Brain microvascular endothelial cell (primary cell): ENCODE results near the gene ABHD2.

ENCODE experiments used
- DNase-seq: peaks from one replicate; pipeline ENCODE4 v3.0.0-alpha.2; 2020
- H3K27ac ChIP-seq: fragments of 250-450 bp; sonication (Bioruptor Pico); 2 replicates; pipeline ENCODE4 v1.5.1; 2020; ENCODE audit warnings: mild to moderate bottlenecking, moderate library complexity
- H3K27me3 ChIP-seq: fragments of 250-450 bp; sonication (Bioruptor Pico); replicated peaks from 2 replicates; pipeline ENCODE4 v1.5.1; 2020; ENCODE audit warnings: mild to moderate bottlenecking
- H3K36me3 ChIP-seq: fragments of 250-450 bp; sonication (Bioruptor Pico); replicated peaks from 2 replicates; pipeline ENCODE4 v1.5.1; 2020; ENCODE audit warnings: mild to moderate bottlenecking
- H3K4me3 ChIP-seq: 2 replicates; pipeline ENCODE4 v1.5.1; 2011; ENCODE audit warnings: low read depth, mild to moderate bottlenecking, control low read depth, low read length, moderate library complexity
- in situ Hi-C: cut with HindIII; loops from 2 replicates; pipeline ENCODE4 v1.10.0; 2017; ENCODE audit warnings: low sequenced_read_pairs, low pct_ligation_motif_present
- TF ChIP-seq, protein P1 (sequence below): IDR thresholded peaks from 2 replicates; pipeline ENCODE4 v1.5.1; 2011; ENCODE audit warnings: low read depth, mild to moderate bottlenecking, moderate library complexity, low read length, control low read depth, inconsistent platforms; ENCODE audit errors: missing control alignments

Gene ABHD2

GRCh38 chr15:89203705-89204273, 115.5 kb downstream of the ABHD2 start:
- in situ Hi-C loops = no loop called here
- no peak overlapping the region for H3K4me3 ChIP-seq
- no peaks in the 10 kb centered on the region for H3K27me3 ChIP-seq
- TF ChIP-seq, protein P1, sequence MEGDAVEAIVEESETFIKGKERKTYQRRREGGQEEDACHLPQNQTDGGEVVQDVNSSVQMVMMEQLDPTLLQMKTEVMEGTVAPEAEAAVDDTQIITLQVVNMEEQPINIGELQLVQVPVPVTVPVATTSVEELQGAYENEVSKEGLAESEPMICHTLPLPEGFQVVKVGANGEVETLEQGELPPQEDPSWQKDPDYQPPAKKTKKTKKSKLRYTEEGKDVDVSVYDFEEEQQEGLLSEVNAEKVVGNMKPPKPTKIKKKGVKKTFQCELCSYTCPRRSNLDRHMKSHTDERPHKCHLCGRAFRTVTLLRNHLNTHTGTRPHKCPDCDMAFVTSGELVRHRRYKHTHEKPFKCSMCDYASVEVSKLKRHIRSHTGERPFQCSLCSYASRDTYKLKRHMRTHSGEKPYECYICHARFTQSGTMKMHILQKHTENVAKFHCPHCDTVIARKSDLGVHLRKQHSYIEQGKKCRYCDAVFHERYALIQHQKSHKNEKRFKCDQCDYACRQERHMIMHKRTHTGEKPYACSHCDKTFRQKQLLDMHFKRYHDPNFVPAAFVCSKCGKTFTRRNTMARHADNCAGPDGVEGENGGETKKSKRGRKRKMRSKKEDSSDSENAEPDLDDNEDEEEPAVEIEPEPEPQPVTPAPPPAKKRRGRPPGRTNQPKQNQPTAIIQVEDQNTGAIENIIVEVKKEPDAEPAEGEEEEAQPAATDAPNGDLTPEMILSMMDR = no peak
- no peak for DNase-seq
- no peak overlapping the region for H3K27ac ChIP-seq
- H3K36me3 ChIP-seq = no peaks in the 10 kb centered on the region

GRCh38 chr15:89205991-89206585, 117.8 kb downstream of the ABHD2 start:
- TF ChIP-seq, protein P1 = no peak
- no peaks in the 10 kb centered on the region for H3K27me3 ChIP-seq
- in situ Hi-C loops = no loop called here

GRCh38 chr15:89206908-89207331, 118.7 kb downstream of the ABHD2 start:
- no peak overlapping the region for H3K4me3 ChIP-seq
- H3K36me3 ChIP-seq = no peaks in the 10 kb centered on the region
- no peak overlapping the region for H3K27ac ChIP-seq
- TF ChIP-seq, protein P1 = peak; percentile 100
- DNase-seq = peak; percentile 61
- no peaks in the 10 kb centered on the region for H3K27me3 ChIP-seq
- in situ Hi-C loops = no loop called here

More at GRCh38 chr15:89205991-89206585, 117.8 kb downstream of the ABHD2 start:
- no peak for DNase-seq
- no peak overlapping the region for H3K27ac ChIP-seq
- H3K36me3 ChIP-seq = no peaks in the 10 kb centered on the region
- no peak overlapping the region for H3K4me3 ChIP-seq

GRCh38 chr15:89208256-89208655, 120.0 kb downstream of the ABHD2 start:
- Histone ChIP-seq H3K4me3 (no peak overlapping the region), H3K27me3 (no peaks in the 10 kb centered on the region), H3K36me3 (no peaks in the 10 kb centered on the region), H3K27ac (no peak overlapping the region)
- TF ChIP-seq, protein P1 = no peak
- in situ Hi-C loops = no loop called here
- no peak for DNase-seq

DNA sequence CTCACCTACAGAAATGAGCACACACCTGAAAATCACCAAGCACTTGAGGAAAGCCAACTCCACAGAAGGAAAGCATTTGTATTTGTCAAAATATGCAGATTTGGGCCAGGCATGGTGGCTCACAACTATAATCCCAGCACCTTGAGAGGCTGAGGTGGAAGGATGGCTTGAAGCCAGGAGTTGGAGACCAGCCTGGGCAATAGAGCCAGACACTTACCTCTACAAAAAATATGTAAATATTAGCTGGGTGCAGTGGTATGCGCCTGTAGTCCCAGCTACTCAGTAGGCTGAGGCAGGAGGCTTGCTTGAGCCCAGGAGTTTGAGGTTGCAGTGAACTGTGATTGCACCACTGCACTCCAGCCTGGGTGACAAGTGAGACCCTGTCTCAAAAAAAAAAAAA, 120.8 kb downstream of the ABHD2 start:
- Histone ChIP-seq H3K27ac (no peak overlapping the region), H3K36me3 (no peaks in the 10 kb centered on the region), H3K4me3 (no peak overlapping the region), H3K27me3 (no peaks in the 10 kb centered on the region)
- TF ChIP-seq, protein P1 = no peak
- in situ Hi-C loops = no loop called here
- DNase-seq = no peak
